Urothelium cell line (cell line): Measurements from ENCODE around the gene REC8.

ENCODE experiments used
- DNase-seq: peaks from one replicate; pipeline ENCODE4 v3.0.0; 2011; ENCODE audit warnings: low spot score, mixed read lengths
- FAIRE-seq: peaks from 2 replicates; lab custom pipeline; 2011; peaks lifted over from hg19 to GRCh38; lab: Jason Lieb, UNC

The REC8 gene

DNA sequence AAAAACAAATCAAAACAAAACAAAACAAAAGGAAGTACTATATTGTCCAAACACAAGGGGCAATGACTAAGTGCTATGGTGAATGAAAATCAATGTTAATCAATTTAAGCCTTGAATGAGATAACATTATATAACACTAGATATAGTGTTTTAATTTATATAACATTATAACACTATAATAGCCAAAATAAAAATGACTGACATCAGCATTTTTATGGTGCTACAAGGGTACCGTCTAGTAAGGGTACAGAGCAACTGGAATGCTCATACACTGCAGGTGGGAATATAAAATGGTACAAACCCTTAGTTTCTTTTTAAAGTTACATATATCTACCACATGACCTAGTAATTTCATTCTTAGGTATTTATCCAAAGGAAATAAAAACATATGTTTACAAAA, 54.6 kb downstream of the REC8 start:
- DNase-seq (no peak), FAIRE-seq (no peak)

DNA sequence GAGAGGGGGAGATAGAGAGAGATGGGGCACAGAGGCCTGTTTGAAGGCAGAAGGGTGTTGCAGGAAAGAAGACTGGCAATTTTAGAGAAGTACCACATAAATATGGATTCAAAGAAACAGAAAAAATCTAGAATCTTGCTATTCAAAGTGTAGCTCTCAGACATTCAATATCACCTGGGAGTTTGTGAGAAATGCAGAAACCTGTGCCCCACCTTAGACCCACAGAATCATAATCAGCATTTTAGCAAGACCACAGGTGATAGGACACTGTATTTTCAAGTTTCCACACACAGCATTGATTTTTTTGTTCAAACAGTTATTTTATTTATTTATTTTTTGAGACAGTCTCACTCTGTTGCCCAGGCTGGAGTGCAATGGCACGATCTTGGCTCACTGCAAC, 57.0 kb downstream of the REC8 start:
- no peak for FAIRE-seq
- DNase-seq: no peak
